GM12875 (cell line): Measurements from ENCODE around the gene AKIRIN2.

ENCODE experiments used
- H3K4me3 ChIP-seq: one replicate; pipeline ENCODE4 v1.5.1; 2011; ENCODE audit warnings: low read depth, low read length, control low read depth
- CTCF ChIP-seq: IDR thresholded peaks from 2 replicates; pipeline ENCODE4 v1.5.1; 2011; ENCODE audit warnings: low read depth, mild to moderate bottlenecking, control low read depth, inconsistent platforms, low read length, moderate library complexity, borderline replicate concordance; ENCODE audit not compliant: insufficient read depth

Gene AKIRIN2

DNA sequence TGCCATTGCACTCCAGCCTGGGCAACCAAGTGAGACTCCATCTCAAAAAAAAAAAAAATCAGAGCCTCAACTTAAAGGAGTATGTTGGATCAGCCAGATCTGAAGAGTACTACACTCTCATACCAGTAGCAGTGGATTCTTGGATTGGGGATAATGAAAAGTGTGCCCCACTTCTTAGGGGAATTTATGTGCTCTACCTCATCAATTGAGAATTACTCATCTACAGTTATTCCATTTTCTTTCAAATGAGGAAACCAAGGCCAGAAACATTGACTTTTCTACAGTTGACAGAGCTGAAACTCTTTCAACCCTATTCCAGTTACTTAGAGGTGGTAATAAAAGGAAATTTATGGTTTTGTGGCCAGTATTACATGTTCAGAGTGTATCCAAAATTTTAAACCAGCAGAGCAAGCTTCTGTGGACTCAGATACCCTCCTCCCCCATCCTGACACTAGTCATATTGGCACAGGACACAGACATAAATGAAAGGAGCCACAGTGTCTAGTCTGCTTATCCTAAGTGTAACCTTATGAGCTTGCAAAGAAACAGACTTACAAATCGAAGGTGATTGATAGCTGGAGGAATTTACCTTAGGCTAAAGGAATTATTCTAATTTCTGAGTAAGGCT is 60.9 kb downstream of the AKIRIN2 start:
- TF ChIP-seq CTCF, result no peak

DNA sequence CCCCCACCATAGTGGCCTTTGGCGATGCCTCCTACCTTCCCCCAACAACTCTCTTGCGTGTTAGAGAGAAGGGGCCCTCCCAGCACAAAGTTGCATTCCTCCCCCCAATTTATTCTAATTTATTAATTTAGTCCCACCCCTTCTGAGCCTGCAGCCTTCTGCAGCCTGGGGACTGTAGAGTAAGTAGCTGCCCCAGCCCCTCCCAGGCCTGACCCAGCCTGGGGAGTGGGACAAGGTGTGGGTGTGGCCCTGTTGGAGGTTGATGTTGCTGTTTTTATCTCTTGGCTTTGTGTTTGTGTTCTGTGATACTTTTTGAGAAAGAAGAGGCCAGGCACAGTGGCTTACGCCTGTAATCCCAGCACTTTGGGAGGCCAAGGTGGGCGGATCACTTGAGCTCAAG is 62.7 kb downstream of the AKIRIN2 start:
- TF ChIP-seq CTCF, result no peak

More for the DNA sequence above, 60.9 kb downstream of the AKIRIN2 start:
- no peak overlapping the region for H3K4me3 ChIP-seq

DNA sequence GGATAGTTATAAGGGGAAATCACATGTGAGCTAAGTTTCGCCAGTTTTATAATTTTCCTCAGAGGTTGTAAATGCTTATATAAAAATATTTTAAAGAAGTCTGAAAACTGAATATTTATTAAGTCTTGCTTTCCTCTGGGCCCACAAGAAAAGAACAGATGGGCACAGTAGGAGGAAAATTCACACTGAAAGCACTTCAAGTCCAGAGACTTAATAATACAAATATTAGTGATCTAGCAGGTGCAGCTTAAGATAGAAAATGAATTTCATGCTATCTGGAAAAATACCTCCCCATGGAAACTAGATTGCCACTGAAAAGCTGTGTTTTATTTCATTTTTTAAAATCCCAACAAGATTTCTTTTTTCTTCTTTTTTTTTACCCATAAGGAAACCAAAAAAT is 64.9 kb downstream of the AKIRIN2 start:
- H3K4me3 ChIP-seq, result no peak overlapping the region
- TF ChIP-seq CTCF, result no peak

More for the DNA sequence above, 62.7 kb downstream of the AKIRIN2 start:
- H3K4me3 ChIP-seq, result no peak overlapping the region

GRCh38 chr6:87636315-87636714 is 65.7 kb downstream of the AKIRIN2 start:
- no peak overlapping the region for H3K4me3 ChIP-seq

GRCh38 chr6:87633851-87634250 is 68.2 kb downstream of the AKIRIN2 start:
- no peak for TF ChIP-seq CTCF
- H3K4me3 ChIP-seq, result no peak overlapping the region

More at GRCh38 chr6:87636315-87636714, 65.7 kb downstream of the AKIRIN2 start:
- TF ChIP-seq CTCF, result no peak

DNA sequence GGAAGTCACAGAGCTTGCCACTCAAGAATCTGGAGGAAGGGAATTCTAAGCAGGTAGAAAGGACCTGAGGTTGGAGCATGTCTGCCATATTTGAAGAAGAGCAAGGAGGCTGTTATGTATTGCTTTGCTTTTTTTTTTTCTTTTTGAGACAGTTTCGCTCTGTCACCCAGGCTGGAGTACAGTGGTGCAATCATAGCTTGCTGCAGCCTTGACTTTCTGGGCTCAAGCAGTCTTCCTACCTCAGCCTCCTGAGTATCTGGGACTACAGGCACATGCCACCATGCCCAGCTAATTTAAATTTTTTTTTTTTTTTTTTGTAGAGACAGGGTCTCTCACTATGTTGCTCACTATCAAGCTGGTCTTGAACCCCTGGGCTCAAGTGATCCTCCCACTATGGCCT is 71.3 kb downstream of the AKIRIN2 start:
- no peak overlapping the region for H3K4me3 ChIP-seq
- no peak for TF ChIP-seq CTCF

DNA sequence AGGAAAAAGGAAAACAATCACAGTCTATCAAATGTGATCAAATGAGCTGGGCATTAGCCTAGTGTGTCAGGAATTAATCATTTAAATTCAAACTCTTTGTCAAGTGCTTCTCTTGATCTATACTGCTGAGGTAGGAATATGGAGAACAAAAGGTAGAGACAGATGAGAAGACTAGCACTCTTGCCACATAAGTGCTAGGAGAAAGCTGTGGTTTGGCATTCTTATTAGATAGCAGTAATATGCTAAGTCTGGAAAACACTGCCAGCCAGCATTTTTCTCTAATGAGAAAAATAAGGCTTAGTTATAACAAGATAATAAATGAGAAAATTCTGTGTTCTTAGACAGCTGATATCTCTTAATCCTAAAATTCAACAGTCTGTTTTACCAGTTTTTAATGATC is 73.2 kb downstream of the AKIRIN2 start:
- no peak for TF ChIP-seq CTCF

More for the DNA sequence above, 73.2 kb downstream of the AKIRIN2 start:
- H3K4me3 ChIP-seq, result no peak overlapping the region
